Hepatocyte (in vitro differentiated cells): ENCODE measurements around the gene OR2J2.

Experiments used
- CTCF ChIP-seq: fragments of 200-600 bp; sonication (generic); IDR thresholded peaks from 2 replicates; pipeline ENCODE4 v1.5.1; 2016; ENCODE audit warnings: antibody characterized with exemption, mild to moderate bottlenecking; ENCODE audit not compliant: poor library complexity
- EZH2phosphoT487 ChIP-seq: fragments of 200-600 bp; sonication (generic); IDR thresholded peaks from one replicate; pipeline ENCODE4 v1.6.1; 2018; ENCODE audit warnings: antibody characterized with exemption, mild to moderate bottlenecking, low read depth, moderate library complexity; ENCODE audit not compliant: unreplicated experiment, severe bottlenecking

DNA sequence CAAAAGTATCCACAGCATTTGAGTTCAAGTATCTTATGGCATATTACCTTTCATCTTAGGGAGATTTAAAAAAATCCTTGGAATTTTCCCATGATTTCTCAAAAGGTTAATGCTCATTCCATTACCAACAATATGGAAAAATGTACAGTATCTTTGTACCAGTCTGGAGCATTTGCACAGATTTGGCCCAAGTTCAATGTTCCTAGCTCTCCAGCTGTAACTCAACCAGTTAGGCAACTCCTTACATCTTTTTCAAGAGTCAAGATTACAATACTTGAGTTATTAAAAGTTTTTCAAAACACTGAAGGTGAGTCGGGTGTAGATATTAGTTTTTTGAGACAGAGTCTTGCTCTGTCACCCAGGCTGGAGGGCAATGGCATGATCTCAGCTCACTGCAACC lies 1.0 kb downstream of the OR2J2 start:
- TF ChIP-seq CTCF (no peak), EZH2phosphoT487 (no peak)
